ENCODE measurements around the gene CROCC2.

DNA sequence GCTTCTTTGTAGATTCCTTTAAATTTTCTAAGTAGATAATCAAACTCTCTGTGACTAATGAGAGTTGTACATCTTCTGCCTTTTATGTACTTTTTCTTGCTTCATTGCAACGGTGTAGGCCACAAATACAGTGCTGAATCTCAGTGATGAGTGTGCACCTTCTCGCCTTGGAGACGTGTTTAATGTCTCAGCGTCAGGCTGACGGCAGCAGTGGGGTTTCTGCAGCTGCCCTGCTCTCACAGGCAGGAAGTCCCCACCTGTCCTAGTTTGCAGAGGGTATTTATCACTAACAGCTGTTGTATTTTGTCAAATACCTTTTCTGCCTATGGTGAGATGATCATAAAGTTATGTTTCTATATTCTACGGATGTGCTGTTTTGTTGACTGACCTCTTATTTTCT is 24.2 kb upstream of the CROCC2 start:
- TF ChIP-seq, protein P1, sequence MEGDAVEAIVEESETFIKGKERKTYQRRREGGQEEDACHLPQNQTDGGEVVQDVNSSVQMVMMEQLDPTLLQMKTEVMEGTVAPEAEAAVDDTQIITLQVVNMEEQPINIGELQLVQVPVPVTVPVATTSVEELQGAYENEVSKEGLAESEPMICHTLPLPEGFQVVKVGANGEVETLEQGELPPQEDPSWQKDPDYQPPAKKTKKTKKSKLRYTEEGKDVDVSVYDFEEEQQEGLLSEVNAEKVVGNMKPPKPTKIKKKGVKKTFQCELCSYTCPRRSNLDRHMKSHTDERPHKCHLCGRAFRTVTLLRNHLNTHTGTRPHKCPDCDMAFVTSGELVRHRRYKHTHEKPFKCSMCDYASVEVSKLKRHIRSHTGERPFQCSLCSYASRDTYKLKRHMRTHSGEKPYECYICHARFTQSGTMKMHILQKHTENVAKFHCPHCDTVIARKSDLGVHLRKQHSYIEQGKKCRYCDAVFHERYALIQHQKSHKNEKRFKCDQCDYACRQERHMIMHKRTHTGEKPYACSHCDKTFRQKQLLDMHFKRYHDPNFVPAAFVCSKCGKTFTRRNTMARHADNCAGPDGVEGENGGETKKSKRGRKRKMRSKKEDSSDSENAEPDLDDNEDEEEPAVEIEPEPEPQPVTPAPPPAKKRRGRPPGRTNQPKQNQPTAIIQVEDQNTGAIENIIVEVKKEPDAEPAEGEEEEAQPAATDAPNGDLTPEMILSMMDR (IDR thresholded peaks at IDR 0.05), result no peak
- TF ChIP-seq POLR2AphosphoS5 (IDR thresholded peaks at IDR 0.05), result no peak
